GM23338 (cell line): ENCODE data around the gene GNB1L. TPM values are rescaled to one million over a fixed set of nuclear protein-coding genes. Genes with fewer than 3 reads are reported as not detected.

Source experiments
- ZNF462 ChIP-seq: fragments of 250-450 bp; sonication (Bioruptor Pico); IDR thresholded peaks from 2 replicates; pipeline ENCODE4 v1.5.0; 2020; ENCODE audit warnings: mild to moderate bottlenecking, moderate library complexity
- polyA plus RNA-seq: library from polyadenylated mRNA; unstranded; fragments of >200 nt; fragmentation: Nextera tagmentation; extraction: Ambion mirVana; gene quantifications from 2 replicates; pipeline ENCODE4 v1.2.1, GENCODE V29; 2016
- total RNA-seq: library from RNA; depleted of rRNA; stranded (reverse); fragments of >200 nt; shearing (Covaris generic); gene quantifications from 2 replicates; pipeline ENCODE4 v1.2.3, GENCODE V29; 2014
- TF ChIP-seq, protein P1 (sequence below): IDR thresholded peaks from one replicate; pipeline ENCODE4 v1.6.1; 2018; ENCODE audit warnings: antibody characterized with exemption; ENCODE audit not compliant: unreplicated experiment

Gene GNB1L
- total and polyA plus RNA-seq, 2 experiments from 2014 or later, result 15.2 to 27.8 TPM

GRCh38 chr22:19745155-19746101 lies 109.2 kb downstream of the GNB1L start (continued):
- TF ChIP-seq ZNF462 (CRISPR knock-in tag), result no peak
- TF ChIP-seq, protein P1, sequence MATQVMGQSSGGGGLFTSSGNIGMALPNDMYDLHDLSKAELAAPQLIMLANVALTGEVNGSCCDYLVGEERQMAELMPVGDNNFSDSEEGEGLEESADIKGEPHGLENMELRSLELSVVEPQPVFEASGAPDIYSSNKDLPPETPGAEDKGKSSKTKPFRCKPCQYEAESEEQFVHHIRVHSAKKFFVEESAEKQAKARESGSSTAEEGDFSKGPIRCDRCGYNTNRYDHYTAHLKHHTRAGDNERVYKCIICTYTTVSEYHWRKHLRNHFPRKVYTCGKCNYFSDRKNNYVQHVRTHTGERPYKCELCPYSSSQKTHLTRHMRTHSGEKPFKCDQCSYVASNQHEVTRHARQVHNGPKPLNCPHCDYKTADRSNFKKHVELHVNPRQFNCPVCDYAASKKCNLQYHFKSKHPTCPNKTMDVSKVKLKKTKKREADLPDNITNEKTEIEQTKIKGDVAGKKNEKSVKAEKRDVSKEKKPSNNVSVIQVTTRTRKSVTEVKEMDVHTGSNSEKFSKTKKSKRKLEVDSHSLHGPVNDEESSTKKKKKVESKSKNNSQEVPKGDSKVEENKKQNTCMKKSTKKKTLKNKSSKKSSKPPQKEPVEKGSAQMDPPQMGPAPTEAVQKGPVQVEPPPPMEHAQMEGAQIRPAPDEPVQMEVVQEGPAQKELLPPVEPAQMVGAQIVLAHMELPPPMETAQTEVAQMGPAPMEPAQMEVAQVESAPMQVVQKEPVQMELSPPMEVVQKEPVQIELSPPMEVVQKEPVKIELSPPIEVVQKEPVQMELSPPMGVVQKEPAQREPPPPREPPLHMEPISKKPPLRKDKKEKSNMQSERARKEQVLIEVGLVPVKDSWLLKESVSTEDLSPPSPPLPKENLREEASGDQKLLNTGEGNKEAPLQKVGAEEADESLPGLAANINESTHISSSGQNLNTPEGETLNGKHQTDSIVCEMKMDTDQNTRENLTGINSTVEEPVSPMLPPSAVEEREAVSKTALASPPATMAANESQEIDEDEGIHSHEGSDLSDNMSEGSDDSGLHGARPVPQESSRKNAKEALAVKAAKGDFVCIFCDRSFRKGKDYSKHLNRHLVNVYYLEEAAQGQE, result no peak
